ENCODE data around the gene CYP19A1.
"Not testable (repeated sequence)": the region's sequence is repeated elsewhere in the genome, so short reads cannot be mapped to it uniquely, and the experiment has no call there.

Gene CYP19A1

DNA sequence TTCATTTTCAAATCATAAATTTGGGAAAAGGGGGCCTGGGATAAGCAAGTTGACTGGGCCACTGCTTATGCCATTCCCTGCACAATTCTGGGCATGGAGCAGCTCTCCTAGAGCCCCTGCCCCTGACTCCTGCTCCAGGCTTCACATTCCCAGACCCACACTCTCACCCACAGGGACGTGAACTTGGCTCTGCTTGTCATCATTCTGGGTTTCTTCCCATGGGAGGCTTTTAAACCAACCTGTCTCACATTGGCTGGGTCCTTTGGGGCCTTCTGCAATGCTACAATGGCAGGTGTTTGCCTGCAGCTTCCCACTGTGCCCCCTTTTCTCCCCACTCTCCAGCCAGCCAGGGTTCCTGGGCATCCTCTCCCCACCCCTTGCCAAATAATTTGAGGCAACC, 49.1 kb downstream of the CYP19A1 start:
- no peak for DNase-seq (ENCODE audit: low spot score)

DNA sequence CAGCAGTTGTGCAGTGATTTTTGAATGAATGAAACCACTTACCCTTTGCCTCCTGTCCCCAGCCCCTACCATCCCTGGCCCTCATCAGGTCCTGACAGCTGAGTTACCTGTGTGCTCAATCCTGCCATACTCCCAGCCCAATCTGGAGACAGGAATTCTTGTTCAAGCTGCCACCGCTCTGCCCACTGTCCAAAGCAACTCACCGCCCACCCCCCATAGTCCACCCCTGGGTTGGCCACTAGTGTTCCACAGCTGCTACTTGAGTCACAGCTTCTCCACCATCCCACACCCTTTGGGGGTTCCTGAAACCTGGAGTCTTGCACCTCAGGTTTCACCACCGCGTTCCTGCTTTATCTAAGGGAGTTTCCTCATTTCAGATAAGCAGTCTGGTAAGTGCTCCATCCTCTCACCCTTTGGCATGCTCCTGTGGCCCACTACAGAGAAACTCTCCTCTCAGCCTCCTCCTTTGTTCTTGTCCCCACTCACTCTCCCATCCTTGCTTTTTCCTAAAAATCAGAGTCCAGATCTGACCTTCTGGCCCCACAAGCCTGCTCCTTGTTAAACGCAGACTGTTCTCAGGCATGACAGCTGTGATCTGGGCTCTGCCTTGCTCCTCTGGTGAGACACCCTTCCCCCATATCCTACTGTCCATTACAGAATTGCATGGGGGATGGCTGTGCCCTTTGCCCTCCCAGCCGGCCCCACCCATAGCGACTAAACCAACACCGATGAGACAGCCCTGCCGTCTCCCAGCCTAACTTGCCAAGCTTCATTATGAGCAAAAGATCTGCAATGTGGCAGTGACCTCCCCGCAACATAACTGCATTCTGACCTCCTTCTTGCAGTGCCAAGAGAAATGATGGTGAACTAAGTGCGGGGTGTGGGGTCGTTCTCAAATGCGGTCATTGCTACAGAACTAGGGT, 50.0 kb downstream of the CYP19A1 start:
- DNase-seq (ENCODE audit: low spot score): no peak

DNA sequence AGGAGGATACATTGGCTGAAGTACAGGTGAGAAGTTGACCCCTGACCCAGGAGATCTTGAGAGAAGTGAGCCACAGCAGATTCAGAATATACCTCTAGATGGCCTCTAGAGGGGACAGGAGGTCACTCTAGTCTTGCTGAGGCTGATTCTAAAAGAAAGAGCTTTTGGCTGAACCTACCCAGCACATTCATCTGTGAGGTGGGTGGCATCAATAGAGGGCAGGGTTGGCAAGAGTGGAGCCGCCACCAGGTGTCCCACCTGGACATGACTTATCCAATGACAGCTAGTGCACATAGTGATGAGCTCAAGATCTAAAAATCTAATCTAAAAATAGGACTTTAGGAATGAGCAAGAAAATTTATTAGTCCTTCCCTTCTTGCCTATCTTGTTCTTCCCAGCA, 51.6 kb downstream of the CYP19A1 start:
- peak; percentile 2 for DNase-seq (ENCODE audit: low spot score)

DNA sequence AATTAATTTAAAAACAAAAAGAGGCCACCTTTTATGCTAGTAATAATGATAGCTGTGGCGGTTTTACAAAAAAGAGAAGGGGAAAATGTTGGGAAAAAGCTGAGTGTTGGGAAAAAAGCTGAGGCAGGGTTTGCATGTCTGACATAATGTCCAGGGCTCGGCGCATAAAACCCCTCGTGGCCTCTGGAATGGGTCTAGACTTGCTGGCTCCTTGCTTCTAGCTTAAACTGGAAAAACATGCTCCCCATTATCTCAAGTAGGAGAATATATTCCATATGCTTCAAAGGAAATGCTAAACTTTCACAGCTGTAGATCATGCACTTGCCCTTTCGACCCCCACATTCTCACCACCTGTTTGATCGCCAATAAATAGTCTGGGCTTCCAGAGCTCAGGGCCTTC, 53.0 kb downstream of the CYP19A1 start:
- DNase-seq (ENCODE audit: low spot score): no peak

DNA sequence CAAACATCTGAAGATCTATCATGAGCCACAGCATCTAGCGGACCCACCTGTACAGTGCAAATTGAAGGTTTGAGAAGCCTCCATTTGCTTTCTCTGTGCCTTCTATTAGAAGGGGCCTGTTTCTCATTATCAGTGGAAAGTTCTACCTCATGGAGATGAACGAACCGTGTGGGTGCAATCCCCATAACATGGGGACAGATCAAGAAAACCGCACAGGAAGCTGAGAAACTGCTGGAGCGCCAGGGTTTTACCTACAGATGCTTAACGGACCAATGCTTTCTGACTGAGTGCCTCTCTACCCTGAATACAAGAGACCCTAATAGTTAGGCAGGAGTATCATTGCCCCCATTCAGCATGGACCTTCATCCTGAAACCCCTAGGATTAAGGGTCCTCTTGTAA, 53.5 kb downstream of the CYP19A1 start:
- DNase-seq (ENCODE audit: low spot score): no peak

DNA sequence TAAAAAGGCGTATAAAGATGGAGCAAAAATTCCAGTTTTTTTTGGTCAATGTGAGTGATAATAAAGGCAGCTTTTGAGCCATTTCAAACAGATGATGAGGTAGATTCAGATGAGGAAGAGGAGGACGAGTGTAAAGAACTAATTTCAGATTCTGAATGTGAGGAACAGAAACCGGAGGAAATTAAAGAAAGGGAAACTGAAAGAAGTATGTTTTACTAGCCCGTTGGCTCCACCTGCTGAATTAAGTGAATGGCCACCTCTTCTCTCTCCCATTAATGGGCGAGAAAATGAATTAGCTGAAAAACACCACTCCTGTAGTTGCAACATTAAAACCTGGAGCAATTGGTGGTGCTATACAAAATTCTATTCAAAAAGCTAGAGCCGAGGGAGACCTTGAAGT, 55.4 kb downstream of the CYP19A1 start:
- no peak for DNase-seq (ENCODE audit: low spot score)

DNA sequence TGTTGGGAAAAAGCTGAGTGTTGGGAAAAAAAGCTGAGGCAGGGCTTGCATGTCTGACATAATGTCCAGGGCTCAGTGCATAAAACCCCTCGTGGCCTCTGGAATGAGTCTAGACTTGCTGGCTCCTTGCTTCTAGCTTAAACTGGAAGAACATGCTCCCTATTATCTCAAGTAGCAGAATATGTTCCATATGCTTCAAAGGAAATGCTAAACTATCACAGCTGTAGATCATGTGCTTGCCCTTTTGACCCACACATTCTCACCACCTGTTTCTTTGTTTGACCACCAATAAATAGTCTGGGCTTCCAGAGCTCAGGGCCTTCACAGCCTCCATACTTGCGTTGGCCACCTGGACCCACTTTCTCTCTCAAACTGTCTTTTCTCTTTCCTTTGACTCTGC, 56.2 kb downstream of the CYP19A1 start:
- DNase-seq (ENCODE audit: low spot score): not testable (repeated sequence)

DNA sequence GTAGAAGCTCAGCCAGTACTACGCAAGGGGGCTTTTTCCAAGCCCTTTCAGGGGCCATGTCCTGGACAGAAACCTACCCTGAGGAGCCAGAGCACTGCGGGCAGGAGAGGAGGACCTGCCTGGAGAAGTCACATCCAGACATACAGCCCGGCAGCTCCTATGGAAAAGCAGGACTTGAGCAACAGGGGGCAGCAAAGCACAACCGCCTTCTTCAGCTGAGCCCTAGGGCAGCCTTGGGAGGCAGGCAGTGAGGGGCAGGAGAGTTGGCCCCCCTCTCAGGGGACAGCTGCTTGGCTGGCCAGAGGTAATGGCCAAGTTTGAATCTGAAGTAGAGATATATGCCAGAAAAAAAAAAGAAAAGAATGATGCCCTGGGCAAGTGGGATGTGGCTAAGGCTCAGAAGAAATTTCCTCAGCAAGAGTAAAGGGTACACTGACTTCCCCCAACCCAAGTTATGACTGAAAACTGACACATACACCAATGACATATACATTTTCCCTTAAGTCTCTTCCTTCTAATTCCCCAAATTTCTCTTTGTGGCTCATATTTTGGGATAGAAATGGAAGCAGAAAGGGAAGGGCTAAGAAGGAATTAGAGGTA, 56.9 kb downstream of the CYP19A1 start:
- DNase-seq (ENCODE audit: low spot score): peak; percentile 5

DNA sequence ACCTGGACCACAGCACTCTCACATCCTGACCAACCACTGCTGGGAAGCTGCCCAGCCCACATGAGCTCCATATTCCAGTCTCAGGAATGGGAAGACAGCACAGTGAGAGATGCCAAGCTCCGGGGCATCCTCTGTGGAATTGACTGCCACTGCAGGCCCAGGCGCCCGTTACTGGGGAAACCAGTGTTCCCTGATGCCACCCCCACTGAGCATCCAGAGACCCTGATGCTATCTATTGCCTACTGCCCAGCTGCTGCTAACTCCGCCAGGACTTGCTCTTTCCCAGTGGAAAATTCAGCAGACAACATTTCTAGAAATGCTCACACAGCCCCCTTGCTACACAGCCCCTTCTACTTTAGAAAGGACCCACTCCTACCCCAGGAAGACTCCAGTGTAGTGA, 57.6 kb downstream of the CYP19A1 start:
- DNase-seq (ENCODE audit: low spot score): no peak

DNA sequence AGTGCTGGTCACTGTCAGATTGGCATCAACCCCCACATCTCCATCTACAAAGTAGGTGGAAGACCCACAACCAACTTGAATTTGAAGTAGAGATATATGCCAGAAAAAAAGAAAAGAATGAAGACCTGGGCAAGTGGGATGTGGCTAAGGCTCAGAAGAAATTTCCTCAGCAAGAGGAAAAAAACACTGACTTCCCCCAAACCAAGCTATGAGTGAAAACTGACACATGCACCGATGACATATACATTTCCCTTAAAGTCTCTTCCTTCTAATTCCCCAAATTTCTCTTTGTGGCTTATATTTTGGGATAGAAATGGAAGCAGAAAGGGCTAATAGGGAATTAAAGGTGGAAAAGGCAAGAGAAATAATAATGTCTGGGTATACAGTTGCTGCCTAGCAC, 59.0 kb downstream of the CYP19A1 start:
- no peak for DNase-seq (ENCODE audit: low spot score)

DNA sequence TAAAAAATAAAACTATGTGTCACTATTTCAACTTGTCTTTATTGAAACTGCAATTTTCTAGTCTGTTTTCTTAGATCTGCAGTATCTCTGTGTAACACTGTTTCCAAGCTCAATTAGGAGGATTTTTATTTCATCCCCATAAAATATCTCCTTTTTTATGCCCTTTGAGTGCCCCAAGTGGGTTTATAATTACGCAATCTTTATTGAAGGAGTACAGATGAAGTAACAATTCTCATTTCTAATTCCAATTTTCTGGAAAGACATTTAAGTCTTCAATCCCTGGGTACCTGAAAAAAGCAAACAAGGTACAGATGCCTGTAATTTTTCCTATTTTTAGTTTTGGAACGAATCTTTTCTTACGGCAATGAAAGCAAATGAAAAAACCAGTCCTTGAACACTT, 61.3 kb downstream of the CYP19A1 start:
- DNase-seq (ENCODE audit: low spot score): no peak

DNA sequence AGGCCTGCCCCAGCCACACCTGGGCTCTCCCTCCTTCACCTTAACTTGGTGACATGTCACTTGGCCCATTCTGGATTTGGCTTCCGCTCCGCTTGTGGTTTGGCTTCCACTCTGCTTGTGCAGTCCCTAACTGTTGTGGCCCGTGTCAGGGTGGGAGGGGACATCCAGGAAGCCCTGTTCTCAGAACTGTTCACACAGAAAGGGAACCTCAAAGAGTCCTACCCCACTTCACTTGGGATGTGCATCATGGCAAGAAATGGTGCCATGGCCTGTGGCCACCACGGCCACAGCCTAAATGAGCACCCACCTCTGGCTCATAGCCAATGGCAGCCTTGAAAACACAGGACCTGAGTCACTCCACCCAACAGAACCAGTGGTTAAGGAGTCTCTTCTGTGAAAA, 63.4 kb downstream of the CYP19A1 start:
- DNase-seq (ENCODE audit: low spot score): no peak

DNA sequence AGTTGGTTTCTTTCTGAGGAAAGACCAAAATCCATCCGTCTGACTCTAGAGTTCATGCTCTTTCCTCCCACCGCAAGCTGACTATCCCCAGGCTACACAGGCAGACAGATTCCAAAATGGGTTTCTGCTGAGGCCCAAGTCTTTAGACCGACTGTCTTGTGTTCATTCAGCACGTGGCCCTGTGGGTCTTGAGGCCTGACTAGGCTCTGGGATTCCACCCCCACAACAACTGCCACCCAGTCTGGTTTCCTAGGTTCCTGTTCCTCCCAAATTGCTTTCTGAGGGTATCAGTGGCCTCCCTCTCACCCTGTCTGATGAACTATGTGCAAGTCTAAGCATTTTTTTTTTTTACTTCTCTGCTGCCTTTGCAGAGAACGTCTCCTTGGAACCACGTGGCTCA, 67.7 kb downstream of the CYP19A1 start:
- DNase-seq (ENCODE audit: low spot score): no peak

DNA sequence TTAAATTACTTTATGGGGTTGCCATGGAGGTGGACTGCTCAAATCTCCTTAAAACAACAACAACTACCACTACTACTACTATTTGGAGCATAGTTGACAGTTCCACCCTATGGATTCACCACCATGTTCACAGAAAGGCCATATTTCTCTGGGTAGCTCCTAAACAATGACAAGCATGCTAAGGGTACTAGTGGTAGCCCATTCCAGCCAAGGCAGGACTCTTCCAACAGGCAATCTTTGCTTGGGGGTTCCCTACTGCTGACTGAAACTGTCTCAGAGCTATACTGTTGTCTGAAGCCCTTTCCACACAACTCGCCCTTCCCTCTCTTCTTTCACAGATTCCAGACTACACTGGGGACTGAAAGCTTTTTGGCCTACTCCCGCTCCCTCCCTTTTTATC, 68.9 kb downstream of the CYP19A1 start:
- DNase-seq (ENCODE audit: low spot score): no peak

DNA sequence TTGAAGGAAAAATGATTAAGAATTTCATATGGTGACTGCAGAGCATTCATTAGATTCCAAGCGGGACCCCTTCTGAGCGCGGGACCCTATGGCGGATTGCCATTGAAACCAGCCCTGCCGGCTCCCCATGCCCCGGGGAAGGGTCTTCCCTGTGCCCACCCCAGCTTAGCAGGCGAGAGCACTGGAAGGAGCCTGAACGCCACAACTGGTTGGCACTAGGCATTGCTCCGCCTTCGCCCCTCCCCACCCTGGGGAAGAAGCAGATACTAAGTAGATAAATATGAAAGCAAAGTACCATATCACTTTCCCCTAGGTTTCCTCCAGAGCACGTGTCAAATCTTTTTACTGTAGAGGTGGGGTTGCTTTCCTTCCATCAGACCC, 70.7 kb downstream of the CYP19A1 start:
- peak; percentile 35 for DNase-seq (ENCODE audit: low spot score)

DNA sequence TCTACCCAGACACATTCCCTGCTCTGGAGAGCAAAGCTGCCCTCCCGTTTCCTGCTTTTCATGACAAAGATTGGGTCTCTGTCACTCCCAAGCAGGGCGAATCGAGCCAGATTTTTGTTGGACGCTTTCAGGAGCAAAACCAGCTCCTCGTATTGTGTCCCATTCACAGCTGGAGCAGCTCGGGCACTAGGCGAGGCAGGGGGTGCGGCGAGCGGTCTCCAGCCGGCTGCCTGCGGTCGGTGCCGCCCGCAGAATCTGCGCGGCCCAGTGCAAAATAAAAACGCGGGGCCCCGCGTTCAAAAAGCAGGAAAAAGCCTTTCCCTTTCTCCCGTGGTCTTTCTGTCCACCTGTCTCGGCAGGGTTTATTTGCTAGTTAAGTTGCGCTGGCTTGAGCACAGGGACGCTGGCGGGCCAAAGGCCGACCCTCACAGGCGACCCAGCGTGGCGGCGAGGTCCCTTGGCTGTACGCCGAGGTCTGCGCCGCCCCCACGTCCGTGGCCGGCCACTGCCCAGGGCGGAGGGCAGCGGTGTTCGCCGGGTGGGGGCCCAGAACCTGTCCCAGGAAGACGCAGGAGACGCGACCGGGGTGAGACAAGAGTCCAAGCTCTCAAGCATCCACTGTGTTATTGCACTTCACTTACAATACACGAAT, 71.2 kb downstream of the CYP19A1 start:
- peak; percentile 12 for DNase-seq (ENCODE audit: low spot score)

DNA sequence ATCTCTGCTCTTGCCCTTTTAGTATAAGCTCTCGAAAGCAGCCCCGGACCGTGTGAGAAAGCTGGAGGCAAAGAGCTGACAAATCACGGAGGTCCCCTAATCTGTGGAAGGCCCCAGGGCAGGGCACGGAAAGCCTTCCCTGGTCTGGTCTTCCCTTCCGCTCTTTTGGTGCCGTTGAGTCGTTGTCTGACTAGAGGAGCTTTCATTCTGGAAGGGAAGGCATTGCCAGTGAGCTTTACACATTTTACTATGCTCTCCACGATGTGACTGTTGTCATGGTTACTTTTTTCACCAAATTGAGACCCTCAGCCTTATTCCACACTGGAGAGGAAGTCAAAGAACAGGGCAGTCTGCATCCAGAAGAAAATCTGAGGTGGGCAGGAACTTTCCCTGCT, 71.7 kb downstream of the CYP19A1 start:
- no peak for DNase-seq (ENCODE audit: low spot score)

DNA sequence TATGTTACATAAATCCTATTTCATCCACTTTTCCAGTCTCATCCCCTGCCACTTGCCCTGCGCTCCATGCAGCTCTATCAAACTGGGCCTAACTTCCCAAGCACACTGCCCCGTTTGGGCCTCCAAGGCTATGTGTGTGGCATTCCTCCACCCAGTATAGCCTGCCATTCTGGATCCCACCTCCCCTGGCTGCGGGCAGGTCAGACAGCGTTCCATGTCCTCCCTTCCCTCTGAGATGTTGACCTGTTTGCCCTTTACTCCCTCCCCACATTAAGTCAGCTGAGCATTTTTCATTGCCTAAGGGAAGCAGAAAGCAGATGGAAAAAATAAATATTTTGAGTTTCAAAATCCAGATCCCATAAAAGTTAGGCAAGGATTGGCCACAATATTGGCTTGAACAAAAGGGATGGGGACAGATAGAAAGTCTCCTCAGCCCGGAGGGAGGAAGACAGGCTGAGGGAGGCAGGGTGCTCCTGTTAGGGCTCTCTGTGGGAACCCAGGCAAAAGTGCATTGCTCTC, 73.3 kb downstream of the CYP19A1 start:
- DNase-seq (ENCODE audit: low spot score): no peak

DNA sequence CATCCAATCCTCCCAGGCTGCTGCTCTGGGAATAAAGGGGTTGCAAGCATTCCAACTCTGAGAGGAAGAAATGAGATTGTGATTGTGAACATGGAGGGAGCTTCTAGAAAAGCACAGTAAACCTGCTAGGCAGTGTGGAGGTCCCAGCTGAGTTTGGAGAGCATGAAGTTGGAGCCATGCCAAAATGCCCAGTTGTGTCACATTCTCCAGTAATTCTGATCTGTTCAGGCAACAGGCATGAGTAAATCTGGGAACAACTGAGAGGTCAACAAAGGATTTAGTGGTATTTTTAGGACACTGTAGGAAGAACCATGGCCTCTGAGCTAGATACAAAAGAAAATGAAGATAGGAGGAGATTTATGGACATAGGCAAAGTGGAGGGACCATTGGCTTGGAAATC, 74.7 kb downstream of the CYP19A1 start:
- DNase-seq (ENCODE audit: low spot score): no peak

DNA sequence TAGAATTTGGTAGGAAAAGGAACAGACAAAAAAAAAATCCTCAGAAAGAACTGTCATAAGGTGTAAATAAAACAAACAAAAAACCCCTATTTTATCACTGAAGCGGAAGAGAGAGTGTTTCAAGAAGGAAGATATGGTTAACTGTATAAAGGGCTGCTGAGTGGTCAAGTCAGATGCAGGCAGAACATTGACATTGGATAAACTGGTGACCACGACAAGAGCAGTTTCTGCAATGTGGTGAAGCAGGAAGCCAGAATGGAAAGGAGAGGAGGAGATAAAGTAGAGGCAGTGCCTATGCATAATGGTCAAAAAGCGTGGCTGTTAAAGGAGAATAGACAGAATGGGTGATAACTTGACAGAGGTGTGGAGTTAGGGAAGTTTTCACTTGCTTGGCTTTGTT, 75.3 kb downstream of the CYP19A1 start:
- DNase-seq (ENCODE audit: low spot score): no peak

DNA sequence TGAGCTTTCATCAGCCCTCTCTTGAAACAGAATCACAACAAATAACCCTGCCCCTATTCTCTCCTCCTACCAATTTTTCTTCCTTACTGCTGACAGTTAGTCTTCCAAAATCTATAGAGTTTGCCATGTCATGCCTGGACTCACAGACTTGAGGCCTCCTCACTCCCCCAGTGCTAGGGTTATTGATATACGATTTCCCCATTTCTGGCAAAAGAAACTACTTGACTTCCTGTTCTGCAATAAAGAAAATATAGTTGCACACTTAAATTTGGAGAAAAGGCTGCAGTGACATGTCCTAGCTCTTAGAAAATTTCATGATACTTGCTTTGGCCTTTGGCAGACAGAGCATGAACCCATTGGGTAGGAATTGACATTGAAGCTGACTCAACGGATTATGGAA, 75.9 kb downstream of the CYP19A1 start:
- no peak for DNase-seq (ENCODE audit: low spot score)

DNA sequence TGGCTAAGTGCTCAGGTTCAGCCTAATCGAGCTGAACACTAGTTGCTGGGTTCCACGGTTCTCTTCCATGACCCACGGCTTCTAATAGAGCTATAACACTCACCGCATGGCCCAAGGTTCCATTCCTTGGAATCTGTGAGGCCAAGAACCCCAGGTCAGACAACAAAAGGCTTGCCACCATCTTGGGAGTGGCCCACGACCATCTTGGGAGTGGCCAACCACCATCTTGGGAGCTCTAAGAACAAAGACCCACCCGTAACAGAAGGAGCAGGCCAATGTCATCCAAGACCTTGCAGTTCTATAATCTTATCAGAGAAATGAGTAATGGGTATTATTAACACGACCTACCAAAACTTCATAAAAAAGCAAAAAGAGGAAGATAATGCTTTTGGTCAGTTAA, 77.3 kb downstream of the CYP19A1 start:
- DNase-seq (ENCODE audit: low spot score): not testable (repeated sequence)

DNA sequence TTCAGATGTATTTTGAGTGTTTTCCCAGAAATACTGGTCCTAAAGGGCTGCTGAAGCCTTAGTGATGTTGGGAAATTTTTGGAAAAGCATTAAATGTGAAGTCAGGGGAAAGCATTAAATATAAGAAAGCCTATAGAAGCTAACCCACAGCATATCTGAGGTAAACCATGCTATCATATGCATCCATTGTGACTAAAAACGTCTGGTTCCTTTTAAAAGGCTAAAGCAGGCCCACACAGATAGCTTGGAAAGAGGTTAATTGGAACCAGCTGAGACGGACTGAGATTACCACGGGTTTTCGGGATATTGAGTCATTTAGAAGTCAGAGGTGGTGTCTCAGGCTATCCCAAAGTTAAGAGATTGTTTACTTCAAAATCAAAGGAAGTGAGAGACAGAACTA, 78.2 kb downstream of the CYP19A1 start:
- no peak for DNase-seq (ENCODE audit: low spot score)

All from SW480 (cell line).